Central memory CD4-positive, alpha-beta T cell (primary cell): ENCODE results near the gene TGIF2.
"Not testable (repeated sequence)": the region's sequence is repeated elsewhere in the genome, so short reads cannot be mapped to it uniquely, and the experiment has no call there.

Experiments
- DNase-seq: peaks from one replicate; pipeline ENCODE4 v3.0.0; 2022

TGIF2 gene

DNA sequence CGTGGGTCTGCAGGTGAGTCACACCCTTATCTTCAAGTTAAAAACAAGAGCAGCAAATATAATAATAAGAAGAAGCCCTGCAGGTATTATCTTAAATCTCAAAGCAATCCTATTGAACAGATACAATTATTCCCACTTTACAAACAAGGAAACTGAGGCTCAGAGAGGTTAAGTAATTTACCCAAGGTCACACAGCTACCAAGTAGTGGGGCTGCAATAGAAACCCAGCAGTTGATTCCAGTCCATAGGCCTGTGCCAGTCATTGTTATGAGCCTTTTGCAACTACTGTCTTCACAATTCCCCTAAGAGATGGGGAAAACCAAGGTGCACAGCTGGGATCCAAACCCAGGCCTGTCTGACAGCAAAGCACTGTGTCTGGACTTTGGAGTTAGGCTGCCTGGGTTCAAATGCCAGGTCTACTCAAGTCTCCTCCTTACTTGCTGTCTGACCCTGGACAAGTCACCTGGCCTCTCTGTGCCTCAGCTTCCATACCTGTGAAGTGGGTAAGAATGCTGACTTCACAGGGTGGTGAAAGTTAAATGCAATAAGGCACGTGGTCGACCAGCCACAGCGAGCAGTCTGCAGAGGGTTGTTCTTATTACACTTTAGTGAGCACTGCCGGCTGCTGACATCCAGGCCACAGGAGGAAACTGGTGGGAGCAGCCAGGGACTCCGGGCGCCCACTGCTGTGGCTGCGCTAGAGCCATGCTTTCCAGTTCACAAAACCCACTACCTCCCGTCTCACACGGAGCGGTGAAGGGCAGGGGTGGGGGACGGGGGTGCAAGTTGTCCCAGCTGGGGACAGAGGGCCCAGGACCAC, 26.0 kb upstream of the TGIF2 start:
- DNase-seq: no peak

DNA sequence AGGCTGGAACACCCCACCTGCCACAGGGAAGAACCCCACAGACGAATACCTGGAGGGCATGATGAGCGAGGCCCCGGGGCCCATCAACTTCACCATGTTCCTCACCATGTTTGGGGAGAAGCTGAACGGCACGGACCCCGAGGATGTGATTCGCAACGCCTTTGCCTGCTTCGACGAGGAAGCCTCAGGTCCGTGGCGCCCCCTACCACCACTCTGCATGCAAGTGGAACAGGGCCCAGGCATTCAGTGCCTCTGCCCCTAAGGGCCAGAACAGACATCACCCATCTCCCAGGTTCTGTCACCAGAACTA, 25.4 kb upstream of the TGIF2 start:
- no peak for DNase-seq

DNA sequence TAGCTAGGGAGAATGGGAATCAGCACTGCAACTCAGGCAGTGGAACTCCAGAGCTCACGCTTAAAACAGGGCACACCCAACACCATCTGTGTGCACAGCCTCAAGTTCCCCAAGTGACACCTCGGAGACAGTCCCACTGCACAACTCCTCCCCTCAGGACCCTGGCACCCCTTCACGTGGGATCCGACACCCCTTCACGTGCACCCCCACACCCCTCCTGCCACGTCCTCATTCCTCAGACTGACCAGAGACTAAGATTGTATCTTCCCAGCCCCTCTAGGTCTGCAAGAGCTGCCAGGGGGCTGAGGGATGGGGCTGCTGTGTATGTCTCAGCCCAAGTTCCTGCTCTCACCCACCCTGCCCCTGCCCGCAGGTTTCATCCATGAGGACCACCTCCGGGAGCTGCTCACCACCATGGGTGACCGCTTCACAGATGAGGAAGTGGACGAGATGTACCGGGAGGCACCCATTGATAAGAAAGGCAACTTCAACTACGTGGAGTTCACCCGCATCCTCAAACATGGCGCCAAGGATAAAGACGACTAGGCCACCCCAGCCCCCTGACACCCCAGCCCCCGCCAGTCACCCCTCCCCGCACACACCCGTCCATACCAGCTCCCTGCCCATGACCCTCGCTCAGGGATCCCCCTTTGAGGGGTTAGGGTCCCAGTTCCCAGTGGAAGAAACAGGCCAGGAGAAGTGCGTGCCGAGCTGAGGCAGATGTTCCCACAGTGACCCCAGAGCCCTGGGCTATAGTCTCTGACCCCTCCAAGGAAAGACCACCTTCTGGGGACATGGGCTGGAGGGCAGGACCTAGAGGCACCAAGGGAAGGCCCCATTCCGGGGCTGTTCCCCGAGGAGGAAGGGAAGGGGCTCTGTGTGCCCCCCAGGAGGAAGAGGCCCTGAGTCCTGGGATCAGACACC, 24.4 kb upstream of the TGIF2 start:
- DNase-seq: no peak

DNA sequence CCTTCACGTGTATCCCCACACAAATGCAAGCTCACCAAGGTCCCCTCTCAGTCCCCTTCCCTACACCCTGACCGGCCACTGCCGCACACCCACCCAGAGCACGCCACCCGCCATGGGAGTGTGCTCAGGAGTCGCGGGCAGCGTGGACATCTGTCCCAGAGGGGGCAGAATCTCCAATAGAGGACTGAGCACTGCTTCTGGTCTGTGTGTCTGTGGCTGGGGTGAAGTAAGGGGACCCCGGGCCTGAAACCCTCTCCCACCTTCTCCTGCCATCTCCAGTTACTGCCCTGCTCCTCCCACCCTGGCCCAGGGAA, 23.8 kb upstream of the TGIF2 start:
- no peak for DNase-seq

DNA sequence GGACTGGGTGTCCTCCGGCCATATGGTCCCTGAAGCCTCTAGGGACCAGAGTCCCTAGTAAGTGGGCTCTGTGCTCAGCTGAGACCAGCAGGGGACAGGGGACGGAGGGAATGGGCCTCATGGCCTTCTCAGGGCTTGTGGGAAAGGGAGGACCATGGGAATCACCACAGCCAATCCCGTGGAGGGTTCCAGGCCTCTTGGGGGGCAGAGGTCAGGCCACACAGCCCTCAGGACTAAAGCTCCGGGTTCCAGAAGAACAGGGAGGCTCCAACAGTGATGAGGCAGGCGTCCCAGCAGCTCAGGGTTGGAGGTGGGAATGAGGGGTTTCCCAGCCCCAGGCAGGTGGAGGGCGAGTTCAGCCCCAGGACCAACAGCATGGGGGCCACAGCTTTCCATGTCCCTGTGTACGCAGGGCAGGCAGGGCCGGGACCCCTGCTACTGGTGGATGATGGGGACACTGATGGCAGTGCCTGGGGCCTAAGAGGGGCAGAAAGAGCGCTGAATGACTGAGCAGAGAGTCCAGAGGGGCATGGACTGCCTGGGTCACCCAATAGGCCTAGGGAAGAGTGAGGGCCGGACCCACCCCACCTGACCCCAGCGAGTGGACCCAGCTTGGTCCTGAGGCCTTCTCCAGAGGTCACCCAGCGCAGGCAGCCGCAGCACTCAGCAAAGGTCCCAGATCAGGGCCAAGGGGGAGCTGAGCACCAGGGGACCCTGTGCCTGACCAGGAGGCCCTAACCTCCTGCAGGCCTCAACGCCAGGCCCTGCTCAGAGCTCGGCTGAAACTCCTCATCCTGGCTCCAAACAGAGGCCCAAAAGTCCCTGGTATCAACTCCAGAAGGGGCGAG, 23.2 kb upstream of the TGIF2 start:
- no peak for DNase-seq

DNA sequence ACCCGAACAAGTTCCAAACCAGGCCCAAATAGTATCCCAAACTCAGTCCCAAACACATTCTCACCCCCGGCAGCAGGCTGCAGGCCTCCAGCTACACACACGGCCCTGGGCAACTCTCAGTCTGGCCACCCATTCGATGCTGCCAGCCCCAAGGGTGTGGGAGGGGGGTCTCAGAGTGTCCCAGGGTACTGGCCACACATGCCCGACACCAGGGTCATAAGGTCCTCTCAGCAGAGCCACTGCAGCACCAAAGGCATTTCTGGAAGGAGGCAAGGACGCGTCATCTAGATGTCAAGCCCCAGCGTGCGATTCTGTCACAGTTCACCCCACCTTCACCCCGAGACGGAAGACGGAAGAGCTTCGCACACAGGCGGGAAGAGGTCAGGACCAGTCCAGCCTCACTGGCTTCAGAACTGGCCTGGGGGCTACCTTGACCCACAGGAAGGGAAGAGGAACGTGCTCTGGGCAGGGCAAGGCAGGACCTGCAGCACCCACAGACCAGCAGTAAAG, 22.6 kb upstream of the TGIF2 start:
- DNase-seq: no peak

DNA sequence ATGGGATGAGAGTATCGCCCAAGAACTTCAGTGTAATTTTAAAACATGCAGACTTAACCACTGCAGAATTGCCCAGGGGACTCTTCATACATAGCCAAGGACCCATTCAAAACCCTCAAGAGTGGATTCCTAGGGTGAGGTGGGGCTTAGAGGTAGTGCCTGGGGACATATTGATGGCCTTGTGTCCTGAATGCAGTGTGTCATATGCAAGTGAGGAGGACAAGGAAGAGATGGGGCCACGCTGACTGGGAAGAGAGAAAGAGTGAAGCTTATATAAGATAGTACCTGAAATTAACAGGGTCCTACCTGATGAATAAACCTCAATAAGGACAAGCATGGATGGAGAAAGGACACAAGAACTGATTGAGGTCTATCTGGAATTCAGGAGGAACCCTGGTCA, 18.1 kb upstream of the TGIF2 start:
- DNase-seq: no peak

DNA sequence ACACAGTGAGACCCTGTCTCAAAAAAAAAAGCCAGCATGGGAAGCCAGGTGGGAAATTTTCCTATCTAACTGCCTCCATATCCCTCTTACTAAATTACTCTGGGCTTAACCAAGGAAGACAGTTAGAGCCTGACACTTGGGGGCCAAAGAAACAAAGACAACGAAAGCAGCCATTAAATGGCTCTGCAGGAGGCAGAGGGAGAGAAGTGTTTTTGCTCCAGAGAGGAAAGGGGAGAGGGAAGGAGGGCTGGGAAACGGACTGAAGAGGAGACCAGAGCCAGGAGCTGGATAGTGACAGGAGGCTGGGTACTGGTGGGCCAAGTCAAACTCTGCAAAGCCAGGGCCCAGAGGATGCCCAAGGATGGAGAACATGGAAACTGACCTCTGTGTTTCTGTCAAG, 10.7 kb upstream of the TGIF2 start:
- DNase-seq: no peak

DNA sequence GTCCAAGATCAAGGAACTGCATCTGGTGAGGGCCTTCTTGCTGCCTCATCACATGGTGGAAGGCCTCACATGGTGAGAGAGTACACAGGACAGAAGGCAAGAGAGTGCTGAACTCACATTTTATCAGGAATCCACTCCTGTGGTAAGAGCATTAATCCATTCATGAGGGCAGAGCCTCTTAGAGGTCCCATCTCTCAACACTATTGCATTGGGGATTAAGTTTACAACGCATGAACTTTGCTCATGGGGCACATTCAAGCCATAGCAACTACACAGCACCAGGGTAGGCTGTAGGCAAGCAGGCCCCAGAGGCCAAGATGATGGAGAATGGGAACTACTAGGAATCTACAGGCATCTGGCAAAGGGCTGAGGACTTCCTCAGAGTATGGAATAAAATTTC, 10.0 kb upstream of the TGIF2 start:
- DNase-seq: no peak

DNA sequence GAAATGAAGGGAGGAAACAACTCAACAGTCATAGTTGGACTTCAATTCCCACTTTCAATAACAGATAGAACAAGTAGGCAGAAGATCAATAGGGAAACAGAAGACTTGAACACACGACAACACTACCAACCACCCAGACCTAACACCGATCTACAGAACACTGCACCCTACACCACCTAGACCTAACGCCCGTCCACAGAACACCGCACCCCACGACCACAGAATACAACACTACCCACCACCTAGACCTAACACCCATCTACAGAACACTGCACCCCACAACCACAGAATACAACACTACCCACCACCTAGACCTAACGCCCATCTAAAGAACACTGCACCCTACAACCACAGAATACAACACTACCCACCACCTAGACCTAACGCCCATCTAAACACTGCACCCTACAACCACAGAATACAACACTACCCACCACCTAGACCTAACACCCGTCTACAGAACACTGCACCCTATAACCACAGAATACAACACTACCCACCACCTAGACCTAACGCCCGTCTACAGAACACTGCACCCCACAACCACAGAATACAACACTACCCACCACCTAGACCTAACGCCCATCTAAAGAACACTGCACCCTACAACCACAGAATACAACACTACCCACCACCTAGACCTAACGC, 9.2 kb upstream of the TGIF2 start:
- DNase-seq: not testable (repeated sequence)

DNA sequence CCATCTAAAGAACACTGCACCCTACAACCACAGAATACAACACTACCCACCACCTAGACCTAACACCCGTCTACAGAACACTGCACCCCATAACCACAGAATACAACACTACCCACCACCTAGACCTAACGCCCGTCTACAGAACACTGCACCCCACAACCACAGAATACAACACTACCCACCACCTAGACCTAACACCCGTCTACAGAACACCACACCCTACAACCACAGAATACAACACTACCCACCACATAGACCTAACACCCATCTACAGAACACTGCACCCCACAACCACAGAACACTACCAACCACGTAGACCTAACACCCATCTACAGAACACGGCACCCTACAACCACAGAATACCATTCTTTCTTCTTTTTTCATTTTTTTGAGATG, 8.7 kb upstream of the TGIF2 start:
- not testable (repeated sequence) for DNase-seq

DNA sequence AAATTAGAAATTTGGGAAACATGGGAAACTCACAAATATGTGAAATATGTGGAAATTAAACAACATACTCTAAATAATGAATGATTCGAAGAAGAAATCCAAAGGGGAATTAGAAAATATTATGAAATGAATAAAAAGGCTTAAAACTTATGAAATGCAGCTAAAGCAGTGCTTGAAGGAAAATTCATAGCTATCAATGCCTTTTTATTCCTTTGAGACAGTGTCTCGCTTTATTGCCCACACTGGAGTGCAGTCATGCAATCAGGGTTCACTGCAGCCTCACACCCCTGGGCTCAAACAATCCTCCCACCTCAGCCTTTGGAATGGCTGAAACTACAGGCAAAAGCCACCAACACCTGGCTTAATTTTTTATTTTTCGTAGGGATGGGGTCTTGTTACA, 7.9 kb upstream of the TGIF2 start:
- no peak for DNase-seq

DNA sequence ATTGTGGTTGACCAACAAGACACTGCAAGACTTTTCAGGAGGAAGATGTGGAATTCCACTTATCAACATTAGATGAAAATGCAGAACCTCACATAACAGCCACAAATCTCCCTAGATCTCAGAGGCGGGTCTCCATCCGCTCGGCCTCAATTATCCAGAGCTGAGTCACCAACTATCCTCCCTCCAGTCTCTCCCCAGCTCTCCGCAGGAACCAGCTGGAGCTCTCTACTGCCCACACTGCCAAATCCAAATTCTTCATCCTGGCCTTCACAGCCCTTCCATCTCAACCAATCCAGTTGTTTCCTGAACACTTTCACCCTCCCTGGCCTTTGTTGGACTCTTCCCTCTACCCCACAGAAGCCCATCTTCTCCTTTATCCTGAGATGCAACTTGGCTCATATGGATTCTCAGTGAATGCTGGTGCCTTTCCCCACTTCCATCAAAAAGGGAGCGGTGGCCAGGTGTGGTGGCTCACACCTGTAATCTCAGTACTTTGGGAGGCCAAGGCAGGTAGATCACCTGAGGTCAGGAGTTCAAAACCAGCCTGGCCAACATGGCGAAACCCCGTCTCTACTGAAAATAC, 3.5 kb upstream of the TGIF2 start:
- DNase-seq: no peak

DNA sequence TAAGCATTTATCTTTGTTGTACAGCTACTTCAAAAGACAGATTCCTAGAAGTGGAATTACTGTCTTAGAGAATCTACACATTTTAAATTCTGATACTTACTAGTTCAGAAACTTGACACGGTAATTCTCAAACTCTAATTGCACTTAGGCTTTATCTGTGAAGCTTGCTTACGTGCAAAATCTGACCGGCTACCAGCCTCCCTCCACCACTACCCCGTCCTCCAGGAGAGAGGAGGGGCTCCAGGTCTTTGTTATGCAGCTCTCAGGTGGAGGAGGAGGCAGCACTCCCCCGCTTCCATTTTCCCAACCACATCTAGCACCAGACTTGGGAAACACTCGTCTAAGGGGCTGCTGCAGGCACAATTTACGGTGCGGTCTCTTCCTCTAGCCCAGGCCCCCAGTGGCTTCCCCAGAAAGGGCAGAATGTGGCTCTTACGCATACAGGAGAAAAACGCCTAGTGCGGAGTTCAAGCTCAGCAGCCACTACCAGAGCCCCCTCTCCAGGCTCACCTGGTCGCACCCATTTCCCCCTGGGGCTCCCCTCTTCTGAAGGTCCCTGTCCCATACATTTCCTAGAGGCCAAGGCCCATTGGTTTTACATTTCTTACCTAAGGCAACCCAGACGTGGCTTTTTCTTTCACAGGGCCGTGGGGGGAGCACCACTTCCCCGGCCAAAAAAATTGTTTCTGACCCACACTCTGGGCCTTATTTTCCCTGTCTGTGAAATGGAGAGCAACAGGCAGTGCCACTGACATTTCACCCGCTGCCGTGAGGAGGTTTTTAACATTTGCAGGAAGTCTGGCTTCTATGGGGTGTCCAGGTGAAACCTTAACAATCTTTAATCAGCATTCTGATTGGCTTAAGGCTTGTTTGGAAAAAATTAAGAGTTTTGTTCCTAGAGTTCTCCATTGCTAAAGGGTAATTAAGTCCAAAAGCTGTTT, 1.6 kb upstream of the TGIF2 start:
- DNase-seq: no peak

DNA sequence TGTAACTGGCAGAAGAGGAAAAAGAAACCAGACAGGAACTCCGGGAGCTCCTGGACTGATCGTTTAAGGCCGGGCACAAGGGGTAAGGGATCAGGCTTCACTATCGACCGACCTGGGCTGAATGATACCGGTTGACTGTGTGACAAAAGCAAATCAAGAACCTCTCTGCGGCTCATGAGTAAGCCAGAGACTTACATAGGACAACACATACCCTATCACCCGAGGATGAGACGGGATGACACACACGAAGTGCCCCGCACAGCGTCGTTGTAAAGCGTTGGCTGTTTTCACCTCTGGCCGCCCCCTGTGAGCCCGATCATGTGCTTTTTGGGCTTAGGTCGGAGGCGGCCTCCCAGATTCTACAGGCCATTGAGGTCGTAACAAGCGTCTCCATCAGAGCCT, 695 bp upstream of the TGIF2 start:
- peak; percentile 67 for DNase-seq

DNA sequence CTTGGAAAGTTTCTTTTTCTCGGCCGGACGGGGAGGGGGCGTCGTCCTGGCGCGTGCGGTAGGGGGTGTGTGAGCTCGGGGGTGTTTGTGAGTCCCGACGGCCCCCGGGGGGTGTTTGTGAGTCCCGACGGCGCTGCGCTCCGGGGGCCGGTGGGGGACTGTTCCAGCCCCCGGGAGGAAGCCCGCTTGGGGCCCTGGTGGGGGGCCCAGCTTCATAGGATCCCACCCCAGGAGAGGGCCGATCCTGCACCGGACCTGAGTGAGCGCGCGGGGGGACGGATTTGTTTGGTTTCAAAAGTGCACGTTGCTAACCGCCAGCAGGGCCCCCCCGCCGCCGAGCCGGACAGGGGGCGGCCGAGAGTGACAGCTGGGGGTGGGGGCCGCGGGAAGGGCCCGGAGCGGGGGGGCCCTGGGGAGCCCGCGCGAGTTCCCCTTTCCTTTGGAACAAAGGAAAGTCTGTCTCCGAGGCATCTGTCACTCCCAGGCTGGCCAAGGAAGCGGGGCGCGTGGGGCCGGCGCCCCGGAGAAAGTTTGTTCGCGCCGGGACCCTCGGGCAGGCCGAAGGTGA, 485 bp downstream of the TGIF2 start:
- DNase-seq: peak; percentile 34

DNA sequence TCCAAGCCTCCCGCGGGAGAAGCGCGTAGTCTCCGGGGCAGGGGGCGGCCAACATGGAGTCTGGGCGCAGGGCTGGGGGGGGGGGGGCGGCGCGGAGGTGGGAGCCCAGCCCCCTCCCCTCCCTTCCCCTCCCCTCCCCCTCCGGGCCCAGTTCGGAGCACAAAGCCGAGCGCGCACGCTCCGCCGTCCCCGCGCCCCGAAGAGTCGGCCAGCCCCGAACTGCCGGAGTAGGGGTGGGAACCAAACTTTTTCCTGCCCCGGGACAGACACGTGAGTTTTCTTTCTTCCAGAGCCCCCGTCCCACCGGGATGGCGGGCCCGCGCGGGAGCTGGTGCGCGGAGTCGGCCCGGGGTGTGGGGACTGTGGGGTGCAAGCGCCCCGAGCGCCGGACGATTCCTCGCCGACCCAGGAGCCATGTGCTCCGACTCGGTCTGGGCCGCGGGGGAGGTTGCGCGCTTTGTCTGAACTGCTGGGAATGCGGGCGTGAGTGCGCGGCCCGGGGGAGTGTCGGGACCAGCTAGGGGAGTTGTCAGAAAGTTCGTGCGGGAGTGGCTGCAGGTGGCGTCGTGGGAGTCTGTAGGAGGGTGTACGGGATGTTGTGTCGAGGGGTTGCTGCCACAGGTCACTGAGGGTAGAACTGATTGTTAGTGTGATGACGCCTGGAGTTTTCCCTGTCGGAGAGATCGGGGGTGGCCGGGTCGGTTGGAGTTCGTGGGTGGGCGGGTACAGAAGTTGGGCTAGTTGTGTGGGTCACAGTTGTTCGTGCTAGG, 1.2 kb downstream of the TGIF2 start:
- DNase-seq: peak; percentile 58

DNA sequence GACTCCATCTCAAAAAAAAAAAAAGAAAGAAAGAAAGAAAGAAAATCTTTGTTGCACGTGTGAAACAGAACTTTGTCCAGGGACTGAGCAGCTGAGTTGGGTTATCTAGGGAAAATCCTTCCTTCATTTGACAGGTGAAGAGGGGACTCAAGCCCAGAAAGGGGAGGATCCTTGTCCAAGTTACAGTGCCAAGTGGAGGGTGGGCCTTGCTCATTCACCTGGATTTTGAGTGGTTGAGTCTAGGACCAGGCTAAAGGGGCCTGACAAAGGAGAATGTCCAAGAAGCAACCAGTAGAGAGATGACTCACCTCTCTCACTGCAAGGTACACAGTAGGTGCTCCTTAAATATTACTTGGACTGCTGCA, 2.7 kb downstream of the TGIF2 start:
- DNase-seq: no peak

DNA sequence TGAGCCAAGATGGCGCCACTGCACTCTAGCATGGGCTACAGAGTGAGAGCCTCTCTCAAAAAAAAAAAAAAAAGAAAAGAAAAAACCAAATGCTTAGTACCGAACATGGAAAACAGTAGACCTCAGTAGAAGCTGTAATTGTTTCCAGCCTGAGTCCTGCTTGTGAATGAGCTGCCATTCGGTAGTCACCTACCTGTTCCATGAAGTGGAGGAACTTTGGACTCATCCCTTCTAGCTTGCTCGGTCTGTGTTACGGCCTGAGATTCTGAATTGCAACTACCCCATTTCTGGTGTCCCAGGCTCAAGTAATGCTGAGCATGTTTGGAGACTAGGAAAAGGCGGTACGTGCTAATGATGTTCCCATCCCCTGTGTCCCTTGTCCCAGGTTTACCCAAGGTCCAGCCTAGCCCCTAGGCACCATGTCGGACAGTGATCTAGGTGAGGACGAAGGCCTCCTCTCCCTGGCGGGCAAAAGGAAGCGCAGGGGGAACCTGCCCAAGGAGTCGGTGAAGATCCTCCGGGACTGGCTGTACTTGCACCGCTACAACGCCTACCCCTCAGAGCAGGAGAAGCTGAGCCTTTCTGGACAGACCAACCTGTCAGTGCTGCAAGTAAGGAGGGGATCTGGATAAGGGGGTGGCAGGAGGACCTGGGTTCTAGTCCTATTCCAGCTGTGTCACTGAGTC, 5.1 kb downstream of the TGIF2 start:
- no peak for DNase-seq
